Measurements from ENCODE around the gene MAP4K5. TPM values are rescaled to one million over a fixed set of nuclear protein-coding genes. Genes with fewer than 3 reads are reported as not detected.
A peak's percentile ranks its signal among the peaks of the same experiment; 100 is the strongest.

Gene MAP4K5
- total RNA-seq, 1 experiment from 2014 or later = 111 TPM

DNA sequence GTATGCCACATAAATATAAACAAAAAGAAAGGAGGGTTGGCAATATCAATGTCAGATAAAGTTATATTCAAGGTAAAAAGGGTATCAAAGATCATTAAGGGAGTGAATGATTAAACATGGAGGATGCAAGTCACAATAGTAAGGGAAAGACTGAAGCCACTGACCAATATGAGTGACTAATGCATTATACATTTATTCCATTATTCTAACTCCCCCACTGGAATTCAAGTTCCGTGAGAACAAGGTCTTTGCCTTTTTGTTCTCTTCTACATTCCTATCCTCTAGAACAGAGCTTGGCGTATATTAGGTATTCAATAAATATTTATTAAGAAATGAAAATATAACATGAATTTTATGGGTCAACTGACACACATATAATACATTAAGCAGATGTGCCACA is 30.7 kb downstream of the MAP4K5 start:
- Histone ChIP-seq H3K4me3 (ENCODE audit: low read length) (no peak overlapping the region), H3K27me3 (ENCODE audit: low read length) (no peaks in the 10 kb centered on the region), H3F3A (ENCODE audit: low read length, unreplicated experiment) (no peaks in the 10 kb centered on the region), H3K9ac (ENCODE audit: low read length) (peak overlapping the region; percentile 21; the same call in 1 of the 2 replicates), H3K27ac (ENCODE audit: low read length) (peak overlapping the region; percentile 77), H2AFZ (ENCODE audit: low read length) (no peak overlapping the region), H3K9me2 (replicated peaks; ENCODE audit: low read length) (no peaks in the 10 kb centered on the region), H3K4me2 (ENCODE audit: low read length) (peak overlapping the region; percentile 45), H3K36me3 (ENCODE audit: low read depth, low read length) (peaks cover 13% of the 10 kb centered on the region; the same call in 1 of the 2 replicates), H3K4me1 (ENCODE audit: insufficient read depth, low read length) (peaks cover 13% of the 10 kb centered on the region), H4K20me1 (ENCODE audit: low read length) (no peaks in the 10 kb centered on the region), H3K9me3 (ENCODE audit: low read length) (no peaks in the 10 kb centered on the region), H3K79me2 (ENCODE audit: low read length) (peaks cover 29% of the 10 kb centered on the region)
- TF ChIP-seq, protein P1, sequence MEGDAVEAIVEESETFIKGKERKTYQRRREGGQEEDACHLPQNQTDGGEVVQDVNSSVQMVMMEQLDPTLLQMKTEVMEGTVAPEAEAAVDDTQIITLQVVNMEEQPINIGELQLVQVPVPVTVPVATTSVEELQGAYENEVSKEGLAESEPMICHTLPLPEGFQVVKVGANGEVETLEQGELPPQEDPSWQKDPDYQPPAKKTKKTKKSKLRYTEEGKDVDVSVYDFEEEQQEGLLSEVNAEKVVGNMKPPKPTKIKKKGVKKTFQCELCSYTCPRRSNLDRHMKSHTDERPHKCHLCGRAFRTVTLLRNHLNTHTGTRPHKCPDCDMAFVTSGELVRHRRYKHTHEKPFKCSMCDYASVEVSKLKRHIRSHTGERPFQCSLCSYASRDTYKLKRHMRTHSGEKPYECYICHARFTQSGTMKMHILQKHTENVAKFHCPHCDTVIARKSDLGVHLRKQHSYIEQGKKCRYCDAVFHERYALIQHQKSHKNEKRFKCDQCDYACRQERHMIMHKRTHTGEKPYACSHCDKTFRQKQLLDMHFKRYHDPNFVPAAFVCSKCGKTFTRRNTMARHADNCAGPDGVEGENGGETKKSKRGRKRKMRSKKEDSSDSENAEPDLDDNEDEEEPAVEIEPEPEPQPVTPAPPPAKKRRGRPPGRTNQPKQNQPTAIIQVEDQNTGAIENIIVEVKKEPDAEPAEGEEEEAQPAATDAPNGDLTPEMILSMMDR (conservative IDR thresholded peaks at IDR 0.05; ENCODE audit: low read depth, low read length) = no peak
- TF ChIP-seq EZH2 (IDR thresholded peaks at IDR 0.05; ENCODE audit: low read length, unreplicated experiment) = no peak
- TF ChIP-seq EZH2phosphoT487 (IDR thresholded peaks at IDR 0.05; ENCODE audit: borderline replicate concordance, low read length) = no peak
- BruUV-seq (replicated peaks) = no TSS peak
- ChIA-PET POLR2A (ENCODE audit: unreplicated experiment) (no interaction called here), CTCF (no interaction called here)
- DNase-seq (peak; percentile 89), ATAC-seq (peak; percentile 97)
- intact Hi-C loops (cut with micrococcal nuclease) = no loop called here

DNA sequence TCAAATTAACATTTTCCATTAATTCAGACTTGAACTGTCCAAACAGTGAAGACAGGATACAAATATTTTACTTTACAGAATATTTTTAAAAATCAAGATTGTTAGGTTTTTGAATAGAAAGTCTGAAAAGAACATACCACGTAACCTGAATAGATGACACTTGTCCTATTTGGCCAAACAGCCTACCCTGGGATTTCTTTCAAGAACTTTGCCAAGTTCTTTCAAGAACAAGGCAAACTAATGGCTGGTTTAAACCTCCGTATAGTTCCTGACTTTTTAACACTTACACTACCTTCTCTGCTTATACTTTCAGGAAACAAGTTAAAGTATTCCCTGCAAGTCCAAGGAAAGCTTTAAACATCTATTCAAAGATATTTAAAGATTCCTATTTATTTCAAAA is 35.0 kb downstream of the MAP4K5 start:
- no TSS peak for BruUV-seq (replicated peaks)
- no peak overlapping the region for H3K27ac ChIP-seq (ENCODE audit: low read length)
- H3F3A ChIP-seq (ENCODE audit: low read length, unreplicated experiment) = no peaks in the 10 kb centered on the region
- peaks cover 12% of the 10 kb centered on the region; the same call in 1 of the 2 replicates for H3K36me3 ChIP-seq (ENCODE audit: low read depth, low read length)
- H3K4me1 ChIP-seq (ENCODE audit: insufficient read depth, low read length) = peaks cover 13% of the 10 kb centered on the region
- no peaks in the 10 kb centered on the region for H3K27me3 ChIP-seq (ENCODE audit: low read length)
- no peaks in the 10 kb centered on the region for H3K9me3 ChIP-seq (ENCODE audit: low read length)
- no peaks in the 10 kb centered on the region for H4K20me1 ChIP-seq (ENCODE audit: low read length)
- no peak overlapping the region for H3K4me3 ChIP-seq (ENCODE audit: low read length)
- H3K9ac ChIP-seq (ENCODE audit: low read length) = no peak overlapping the region
- peaks cover 16% of the 10 kb centered on the region; the same call in 1 of the 2 replicates for H3K79me2 ChIP-seq (ENCODE audit: low read length)
- no peaks in the 10 kb centered on the region for H3K9me2 ChIP-seq (replicated peaks; ENCODE audit: low read length)
- intact Hi-C loops (cut with micrococcal nuclease) = no loop called here
- ATAC-seq (no peak), DNase-seq (no peak)
- H2AFZ ChIP-seq (ENCODE audit: low read length) = no peak overlapping the region
- H3K4me2 ChIP-seq (ENCODE audit: low read length) = no peak overlapping the region
- ChIA-PET CTCF (no interaction called here), POLR2A (ENCODE audit: unreplicated experiment) (no interaction called here)
- TF ChIP-seq EZH2phosphoT487 (IDR thresholded peaks at IDR 0.05; ENCODE audit: borderline replicate concordance, low read length) = no peak
- TF ChIP-seq, protein P1 (conservative IDR thresholded peaks at IDR 0.05; ENCODE audit: low read depth, low read length) = no peak
- TF ChIP-seq EZH2 (IDR thresholded peaks at IDR 0.05; ENCODE audit: low read length, unreplicated experiment) = no peak

- Histone ChIP-seq H3K79me2 (ENCODE audit: low read length) (peaks cover 8% of the 10 kb centered on the region; the same call in 1 of the 2 replicates), H3K27me3 (ENCODE audit: low read length) (no peaks in the 10 kb centered on the region), H4K20me1 (ENCODE audit: low read length) (no peaks in the 10 kb centered on the region), H3K9ac (ENCODE audit: low read length) (no peak overlapping the region), H3K9me2 (replicated peaks; ENCODE audit: low read length) (no peaks in the 10 kb centered on the region), H3F3A (ENCODE audit: low read length, unreplicated experiment) (no peaks in the 10 kb centered on the region), H2AFZ (ENCODE audit: low read length) (no peak overlapping the region), H3K4me2 (ENCODE audit: low read length) (no peak overlapping the region), H3K4me3 (ENCODE audit: low read length) (no peak overlapping the region), H3K9me3 (ENCODE audit: low read length) (no peaks in the 10 kb centered on the region), H3K4me1 (ENCODE audit: insufficient read depth, low read length) (no peaks in the 10 kb centered on the region), H3K27ac (ENCODE audit: low read length) (no peak overlapping the region), H3K36me3 (ENCODE audit: low read depth, low read length) (peaks cover 7% of the 10 kb centered on the region; the same call in 1 of the 2 replicates)
- BruUV-seq (replicated peaks) = no TSS peak
- no peak for TF ChIP-seq EZH2phosphoT487 (IDR thresholded peaks at IDR 0.05; ENCODE audit: borderline replicate concordance, low read length)
- TF ChIP-seq, protein P1 (conservative IDR thresholded peaks at IDR 0.05; ENCODE audit: low read depth, low read length) = no peak
- TF ChIP-seq EZH2 (IDR thresholded peaks at IDR 0.05; ENCODE audit: low read length, unreplicated experiment) = no peak
- CTCF ChIA-PET = no interaction called here
- ATAC-seq = no peak
- no peak for DNase-seq
- POLR2A ChIA-PET (ENCODE audit: unreplicated experiment) = interaction anchor here (0.6 kb wide), 1 partner anchor 14 kb away, joined by 3 read pairs; no protein-coding TSS in a partner anchor
- intact Hi-C loops (cut with micrococcal nuclease) = no loop called here
These were observed 42.5 kb downstream of the MAP4K5 start for GRCh38 chr14:50489851-50490250.
